CD1c-positive myeloid dendritic cell (primary cell): Measurements from ENCODE around the gene NRIP3.

Experiments used
- DNase-seq: peaks from one replicate; pipeline ENCODE4 v3.0.0-alpha.2; 2016; ENCODE audit errors: extremely low spot score

The NRIP3 gene

DNA sequence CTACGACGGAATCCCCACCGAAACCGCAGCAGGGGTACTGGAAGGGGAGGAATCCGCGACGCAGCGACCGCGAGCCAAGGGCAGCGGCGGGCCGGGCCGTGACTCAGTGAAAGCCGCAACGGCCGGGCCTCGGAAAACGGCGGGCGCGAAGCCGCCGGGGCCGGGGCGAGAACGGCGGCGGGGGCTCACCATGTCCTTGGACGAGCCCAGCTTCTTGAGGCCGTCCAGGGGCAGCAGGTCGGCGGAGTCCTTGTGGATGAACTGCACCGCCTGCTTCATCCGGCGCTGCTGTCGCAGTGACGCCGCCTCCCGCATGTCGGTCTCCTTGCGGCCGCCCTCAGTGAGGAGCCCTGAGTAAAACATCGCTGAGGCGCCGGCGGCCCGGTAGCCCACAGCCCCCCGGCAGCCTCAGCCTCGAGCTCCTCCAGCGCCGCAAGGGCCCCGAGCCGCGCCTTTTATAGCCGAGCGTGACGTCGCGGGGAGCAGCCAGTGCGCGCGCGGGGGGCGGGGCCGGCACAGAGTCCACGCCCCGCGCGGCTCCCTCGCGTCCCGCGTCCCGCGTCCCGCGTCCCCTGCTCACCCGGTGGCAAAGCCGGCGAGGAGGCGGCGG lies at the start of gene NRIP3:
TSS of gene NRIP3 (minus strand) at position 429 of the 610 bp plus-strand sequence. CDS start at position 363, 66 bp downstream.
- DNase-seq, result peak; percentile 83

DNA sequence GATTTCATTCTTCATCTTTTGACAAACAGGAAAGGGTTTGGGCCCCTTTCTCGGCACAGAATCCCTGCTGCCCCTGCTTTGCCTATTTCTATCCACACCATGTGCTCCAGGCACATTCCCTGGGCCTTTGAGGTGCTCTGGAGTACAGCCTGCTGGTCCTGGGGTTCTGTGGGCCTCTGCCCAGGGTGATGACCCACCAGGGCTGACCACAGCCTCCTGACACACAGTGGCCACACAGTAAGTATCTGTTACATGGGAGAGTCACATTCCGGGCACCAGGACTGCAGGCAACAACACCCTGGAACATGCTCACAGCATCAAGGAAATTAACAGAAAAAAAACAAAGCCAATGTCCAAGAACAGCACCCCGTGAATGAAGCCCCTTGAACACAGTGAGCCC lies 48.5 kb upstream of the NRIP3 start:
- no peak for DNase-seq

DNA sequence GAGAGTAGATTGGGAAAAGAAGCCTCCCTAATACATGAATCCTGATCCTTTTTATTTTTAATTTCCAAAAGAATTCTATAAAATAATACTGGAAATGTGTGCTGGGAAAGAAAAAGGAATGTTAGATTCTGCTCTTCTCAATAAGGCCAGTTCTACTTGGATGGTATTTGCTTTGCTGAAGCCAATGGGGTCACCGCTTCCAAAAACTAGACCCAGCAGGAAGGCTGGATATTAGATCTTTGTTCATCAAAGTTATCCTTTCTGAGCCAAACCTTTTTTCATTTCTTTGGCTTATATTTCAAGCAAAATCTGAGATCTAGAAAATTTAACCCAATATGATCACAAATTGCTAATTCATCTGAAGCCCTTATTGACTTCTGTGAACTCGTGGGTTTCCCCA lies 46.2 kb upstream of the NRIP3 start:
- DNase-seq, result no peak

DNA sequence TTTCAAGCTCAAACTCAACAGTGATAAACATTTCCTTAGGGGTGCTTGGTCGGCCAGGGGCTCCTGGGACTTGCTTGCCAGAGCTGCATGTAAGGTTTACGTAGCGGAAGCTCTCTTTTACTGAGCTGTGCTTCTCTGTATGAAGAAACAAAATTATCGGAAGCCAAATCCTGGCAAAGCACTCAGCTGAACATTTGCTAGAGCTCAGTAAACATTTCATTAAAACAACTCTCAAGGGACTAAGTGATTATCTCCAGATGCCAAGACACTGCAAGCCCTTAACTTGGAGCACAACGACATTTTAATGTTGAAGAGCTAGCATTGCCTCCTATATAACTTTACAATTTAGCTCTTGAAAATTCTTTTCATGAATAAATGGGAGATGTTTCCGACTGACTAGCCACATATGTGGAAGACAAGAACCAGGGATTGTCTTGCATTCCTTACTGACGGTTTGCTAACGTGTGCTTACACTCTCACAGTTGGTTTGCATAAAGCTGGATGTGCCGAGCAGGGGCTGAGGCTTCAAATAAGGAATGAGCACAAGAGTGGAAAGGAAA lies 44.2 kb upstream of the NRIP3 start:
- no peak for DNase-seq

DNA sequence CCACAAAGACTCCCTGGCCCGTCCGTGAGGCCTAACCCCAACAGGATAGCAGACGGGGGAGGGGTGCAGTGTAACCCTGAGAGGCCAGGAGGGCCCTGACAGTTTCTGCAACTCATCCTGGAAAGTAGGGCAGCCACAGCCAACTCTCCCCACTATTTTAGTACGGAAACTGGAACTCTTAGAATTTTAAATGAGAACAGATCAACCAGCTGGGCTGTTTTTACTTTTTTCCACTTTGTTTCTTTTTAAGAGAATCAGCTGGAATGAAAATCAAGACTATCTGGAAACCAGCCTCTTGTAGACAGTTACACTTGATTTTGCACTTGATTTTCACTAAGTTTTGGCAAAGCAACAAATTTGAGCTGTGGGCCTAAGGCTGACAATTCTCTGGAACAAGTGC lies 42.7 kb upstream of the NRIP3 start:
- no peak for DNase-seq

DNA sequence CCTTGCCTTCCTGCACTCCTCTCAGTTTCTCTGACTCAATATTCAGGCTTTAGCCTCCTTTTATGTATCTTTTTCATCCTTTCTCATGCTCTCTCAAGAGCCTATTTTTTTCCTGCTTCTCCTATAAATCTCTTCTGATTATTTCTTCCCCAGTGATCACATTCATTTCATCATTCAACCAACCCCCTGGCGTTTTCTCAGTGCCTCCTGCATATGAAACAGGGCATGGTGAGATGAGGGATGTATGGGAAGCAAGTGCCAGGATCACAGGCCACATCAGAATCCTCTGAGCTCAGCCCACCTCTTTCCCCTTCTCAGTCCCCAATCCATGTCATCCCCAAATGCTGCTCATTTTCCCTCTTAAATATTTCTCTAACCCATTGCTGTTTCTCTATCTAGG lies 38.7 kb upstream of the NRIP3 start:
- DNase-seq, result no peak

DNA sequence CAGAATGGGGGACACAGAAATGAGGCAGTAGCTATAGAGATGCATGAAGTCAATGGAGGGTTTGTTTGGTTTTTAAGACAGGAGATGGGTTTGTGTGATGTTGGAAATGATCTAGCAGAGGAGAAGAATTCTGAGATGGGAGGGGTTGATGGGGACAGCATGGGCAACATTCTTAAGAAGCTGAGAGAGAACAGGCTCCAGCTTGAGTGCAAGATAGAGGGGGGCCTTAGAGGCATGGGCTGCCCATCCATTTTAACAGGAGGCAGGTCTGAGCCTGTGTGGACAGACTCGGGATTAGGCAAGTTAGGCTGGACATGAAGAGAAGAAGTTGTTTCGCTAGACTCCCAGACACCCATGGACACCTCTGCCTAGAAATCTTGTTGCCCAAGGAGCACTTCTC lies 37.9 kb upstream of the NRIP3 start:
- DNase-seq, result no peak

DNA sequence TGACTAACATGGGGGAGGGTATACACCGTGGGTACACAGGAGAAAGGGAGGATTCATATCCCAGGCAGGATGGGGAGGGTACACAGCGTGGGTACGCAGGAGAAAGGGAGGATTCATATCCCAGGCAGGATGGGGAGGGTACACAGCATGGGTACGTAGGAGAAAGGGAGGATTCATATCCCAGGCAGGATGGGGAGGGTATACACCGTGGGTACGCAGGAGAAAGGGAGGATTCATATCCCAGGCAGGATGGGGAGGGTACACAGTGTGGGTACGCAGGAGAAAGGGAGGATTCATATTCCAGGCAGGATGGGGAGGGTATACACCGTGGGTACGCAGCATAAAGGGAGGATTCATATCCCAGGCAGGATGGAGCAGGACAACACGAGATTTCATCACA lies 36.6 kb upstream of the NRIP3 start:
- DNase-seq, result no peak

DNA sequence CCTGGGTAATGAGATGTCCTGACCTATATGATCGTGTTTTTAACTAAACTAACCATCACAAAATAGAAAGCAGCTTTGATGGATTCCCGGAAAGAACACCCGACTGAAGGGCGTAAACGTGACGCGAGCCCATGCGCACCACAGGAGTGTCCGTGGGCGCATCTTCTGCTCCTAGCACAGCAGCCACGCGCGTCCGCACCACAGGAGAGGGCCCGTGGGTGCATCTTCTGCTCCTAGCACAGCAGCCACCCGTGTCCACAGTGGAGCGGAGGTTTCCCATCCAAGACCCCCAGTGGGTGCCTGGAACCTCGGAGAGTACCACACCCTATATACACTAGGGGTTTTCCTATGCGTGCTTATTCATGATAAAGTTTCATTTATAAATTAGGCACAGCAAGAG lies 36.1 kb upstream of the NRIP3 start:
- no peak for DNase-seq

DNA sequence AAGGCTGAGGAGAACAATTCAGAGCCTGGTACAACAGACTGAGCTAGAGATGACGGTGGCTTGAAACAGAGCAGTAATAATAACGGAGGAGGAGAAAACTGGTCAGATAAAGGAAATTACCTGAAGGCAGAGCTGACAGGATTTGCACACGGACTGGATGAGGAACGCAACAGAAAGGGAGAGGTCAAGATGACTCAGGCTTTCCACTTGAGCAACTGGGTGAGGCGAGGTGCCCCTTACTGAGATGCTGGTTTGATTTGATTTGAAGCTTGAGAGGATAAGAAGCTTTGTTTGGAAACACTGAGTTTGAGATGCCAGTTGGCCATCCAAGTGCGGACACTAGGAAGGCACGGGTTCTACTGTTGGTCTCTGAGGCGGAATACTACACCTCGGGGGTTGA lies 35.4 kb upstream of the NRIP3 start:
- DNase-seq, result no peak

DNA sequence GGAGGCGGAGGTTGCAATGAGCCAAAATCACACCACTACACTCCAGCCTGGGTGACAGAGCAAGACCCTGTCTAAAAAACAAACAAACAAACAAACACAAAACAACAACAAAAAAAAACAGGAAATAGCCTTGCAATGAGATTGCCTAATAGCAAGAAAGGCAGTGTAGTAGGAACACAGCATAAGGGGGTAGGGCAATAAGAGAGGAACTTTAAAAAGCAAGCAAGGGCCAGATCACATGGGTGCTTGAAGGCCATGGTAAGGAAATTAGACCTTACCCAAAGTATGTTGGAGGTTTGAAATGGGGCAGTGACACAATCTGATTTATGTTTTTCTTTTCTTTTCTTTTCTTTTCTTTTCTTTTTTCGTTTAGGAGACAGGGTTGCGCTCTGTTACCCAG lies 34.7 kb upstream of the NRIP3 start:
- peak; percentile 56 for DNase-seq

DNA sequence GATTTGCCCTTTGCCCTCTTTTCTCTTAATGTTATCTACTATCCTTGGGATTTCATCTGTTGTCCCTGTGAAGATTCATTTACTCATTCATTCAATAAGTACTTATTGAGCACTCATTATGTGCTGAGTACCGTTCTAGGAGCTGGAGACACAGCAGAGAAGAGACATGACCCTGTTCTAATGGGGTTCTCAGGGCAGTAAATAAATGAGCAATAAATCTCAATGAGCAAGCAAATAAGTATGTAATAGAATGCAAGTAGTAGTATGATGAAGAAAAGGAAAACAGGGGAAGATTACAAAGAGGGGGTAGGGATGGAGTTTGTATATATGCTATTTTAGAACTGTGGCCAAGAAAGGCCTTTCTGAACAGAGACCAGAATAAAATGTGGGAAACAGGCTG lies 34.2 kb upstream of the NRIP3 start:
- no peak for DNase-seq

DNA sequence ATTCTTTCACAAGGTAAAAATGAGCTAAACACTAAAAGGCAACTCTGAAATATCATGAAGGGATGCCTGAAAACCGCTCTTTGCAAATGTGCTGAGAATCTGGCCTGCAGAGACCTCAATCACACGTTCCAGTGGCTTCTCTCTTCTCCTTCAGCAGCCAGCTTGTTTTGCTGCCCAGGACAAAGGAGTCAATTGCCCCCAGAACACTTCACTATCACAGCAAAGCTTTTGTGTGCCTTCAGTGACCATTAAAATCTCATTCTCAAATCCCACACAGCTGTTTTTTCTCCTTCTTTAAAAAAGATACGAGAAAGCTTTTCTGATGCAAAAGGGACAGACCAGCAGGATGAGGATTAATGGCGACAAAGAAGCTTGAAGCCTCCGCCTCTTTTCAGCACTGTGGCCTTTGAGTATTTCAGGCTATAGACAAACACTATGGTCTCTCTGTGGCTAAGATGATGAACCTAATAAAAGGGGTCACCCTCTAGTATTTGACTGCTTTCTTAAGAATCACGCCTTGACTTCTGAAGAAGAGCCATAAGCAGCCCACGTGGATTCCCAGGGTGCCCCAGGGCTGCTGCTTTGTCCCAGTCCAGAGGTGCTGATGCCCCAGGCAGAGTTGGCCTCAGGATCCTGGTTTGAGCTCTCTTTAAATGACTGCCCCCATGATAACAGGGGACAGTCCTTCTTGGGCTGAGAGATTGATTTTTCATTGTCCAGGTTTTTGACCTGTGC lies 33.4 kb upstream of the NRIP3 start:
- no peak for DNase-seq

DNA sequence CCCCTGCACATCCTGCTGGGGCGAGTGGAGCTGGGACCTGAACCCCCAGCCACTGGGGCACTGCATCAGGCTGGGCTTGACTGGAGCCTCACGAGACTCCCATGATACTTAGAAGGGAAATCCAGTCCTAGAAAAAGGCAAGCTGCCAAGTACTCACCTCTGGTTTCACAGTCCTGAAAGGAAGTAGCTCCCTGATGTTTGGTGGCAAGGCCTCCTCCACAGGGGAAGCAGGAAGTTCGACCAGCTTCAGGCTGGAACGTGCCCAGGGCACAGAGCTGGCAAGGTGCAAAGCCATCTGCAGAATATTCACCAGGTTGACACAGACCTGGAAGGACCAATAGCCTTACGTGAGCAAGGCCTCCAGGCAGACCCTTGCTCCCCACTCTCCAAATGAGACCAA lies 26.8 kb upstream of the NRIP3 start:
- DNase-seq, result no peak

DNA sequence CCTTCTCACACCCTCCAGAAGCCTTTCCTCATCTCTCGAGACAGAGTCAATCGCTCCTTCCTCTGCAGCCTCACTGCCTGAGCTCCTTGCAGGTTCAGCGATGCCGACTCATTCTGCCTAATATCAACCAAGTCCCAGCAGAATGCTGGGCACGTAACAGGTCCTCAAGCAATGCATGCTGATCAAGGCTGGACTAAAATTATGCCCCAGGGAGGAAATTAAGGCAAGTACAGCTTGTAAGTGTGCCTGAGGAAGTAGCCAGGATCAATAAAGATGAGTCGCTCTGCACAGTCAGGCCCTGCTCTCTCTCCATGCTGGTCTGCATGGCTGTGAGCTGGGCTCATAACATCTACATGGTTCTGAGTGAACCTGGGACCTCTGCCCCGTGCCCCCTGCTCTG lies 25.6 kb upstream of the NRIP3 start:
- no peak for DNase-seq

DNA sequence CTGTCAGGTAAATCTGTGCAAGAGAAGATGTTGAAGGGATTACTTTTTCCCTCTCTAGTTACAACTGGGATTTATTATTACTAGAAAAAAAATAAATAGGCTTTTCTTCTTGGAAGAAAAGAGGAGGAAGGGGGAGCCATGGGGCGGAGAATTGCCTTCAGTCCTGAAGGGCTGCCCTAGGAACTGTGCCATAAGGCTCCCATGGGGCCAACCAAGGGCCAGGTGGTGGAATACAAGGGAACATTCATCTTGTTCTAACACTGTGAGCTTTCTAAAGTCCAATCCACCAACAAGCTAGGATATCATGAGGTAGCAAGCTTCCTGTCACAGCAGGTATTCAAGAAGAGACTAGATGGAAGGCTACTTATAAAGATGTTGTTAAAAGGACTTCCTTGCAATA lies 24.8 kb upstream of the NRIP3 start:
- DNase-seq, result no peak

DNA sequence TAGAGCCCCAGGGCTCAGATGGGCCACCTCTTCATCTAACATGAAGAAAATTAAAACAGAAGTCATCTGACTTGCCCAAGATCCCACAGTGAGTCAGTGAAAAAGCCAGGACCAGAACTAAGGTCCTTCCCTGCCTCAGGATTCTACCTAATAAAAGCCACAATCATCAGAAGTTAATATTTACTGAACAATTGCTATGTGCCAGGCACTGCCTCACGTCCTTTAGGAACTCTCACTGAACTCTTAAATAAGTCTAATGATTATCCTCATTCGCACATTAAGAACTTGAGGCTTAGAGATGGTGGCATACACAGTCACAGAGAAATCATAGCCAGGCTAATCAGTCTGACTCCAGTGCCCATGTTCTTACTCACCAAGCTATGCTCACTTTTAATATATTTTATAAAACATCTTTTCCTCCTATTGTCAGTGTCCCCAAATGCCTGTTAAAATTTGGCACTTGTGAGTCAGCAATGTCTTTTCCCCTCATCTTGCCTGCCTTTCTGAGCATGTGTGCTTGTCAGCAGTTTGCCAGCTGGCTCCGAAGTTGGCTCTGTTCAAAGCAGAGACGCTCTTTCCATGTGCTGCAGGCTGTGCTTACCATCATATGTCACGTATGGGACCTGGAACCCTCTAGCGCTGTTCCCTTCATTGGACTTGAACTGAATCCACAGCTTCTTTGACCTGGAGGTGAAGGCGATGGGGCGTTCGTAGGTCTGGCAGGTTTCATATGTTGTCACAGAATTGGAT lies 21.5 kb upstream of the NRIP3 start:
- no peak for DNase-seq

DNA sequence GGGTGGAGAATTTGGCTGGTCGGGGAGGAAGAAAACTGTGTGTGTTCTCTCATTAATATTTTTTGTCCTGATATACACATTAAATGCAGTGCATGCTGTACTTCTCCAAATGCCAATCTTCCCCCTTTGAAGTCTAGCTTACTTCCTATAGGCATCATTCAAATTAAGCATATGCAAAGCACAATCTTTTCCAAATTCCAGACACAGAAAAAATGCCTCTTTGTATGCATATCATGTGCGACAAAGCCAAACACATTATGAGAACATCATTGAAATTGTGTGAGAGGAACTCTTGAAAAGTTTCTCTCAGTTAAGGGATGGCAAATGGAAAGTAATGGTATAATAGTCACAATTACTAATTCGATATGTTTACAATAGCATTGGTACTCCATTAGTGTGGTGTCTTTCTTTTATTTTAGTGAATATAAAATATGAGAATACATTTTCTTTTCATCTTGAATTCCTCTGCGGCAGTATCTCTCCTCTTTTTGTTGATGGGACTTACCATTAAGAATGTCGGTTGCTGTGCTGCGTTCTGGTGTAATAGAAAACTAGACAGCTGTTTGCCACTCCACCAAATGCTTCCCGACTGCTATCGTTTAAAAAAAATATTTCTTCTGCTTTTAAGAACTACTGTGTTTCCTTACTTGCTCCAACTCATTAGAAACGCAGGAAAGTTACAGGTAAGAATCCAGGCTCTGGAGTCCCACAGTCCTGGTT lies 19.3 kb upstream of the NRIP3 start:
- peak; percentile 12 for DNase-seq

DNA sequence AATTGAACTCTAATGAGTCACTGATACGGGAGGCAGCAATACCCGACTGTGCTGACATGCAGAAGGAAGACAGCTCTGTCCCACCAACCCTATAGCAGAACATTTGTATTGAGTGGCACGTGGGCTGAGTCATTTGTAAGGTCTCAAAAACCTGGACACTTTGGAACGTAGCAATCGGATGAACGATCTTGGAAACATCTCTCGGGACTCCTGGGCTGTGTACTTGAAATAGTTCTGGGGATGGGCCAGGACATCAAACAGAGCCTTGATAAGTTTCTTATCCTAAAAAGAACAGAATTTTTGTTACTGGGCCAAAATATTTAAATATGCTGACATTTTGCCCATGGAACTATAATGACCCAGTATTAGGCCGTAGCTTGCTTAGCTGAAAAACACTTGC lies 17.1 kb upstream of the NRIP3 start:
- no peak for DNase-seq

DNA sequence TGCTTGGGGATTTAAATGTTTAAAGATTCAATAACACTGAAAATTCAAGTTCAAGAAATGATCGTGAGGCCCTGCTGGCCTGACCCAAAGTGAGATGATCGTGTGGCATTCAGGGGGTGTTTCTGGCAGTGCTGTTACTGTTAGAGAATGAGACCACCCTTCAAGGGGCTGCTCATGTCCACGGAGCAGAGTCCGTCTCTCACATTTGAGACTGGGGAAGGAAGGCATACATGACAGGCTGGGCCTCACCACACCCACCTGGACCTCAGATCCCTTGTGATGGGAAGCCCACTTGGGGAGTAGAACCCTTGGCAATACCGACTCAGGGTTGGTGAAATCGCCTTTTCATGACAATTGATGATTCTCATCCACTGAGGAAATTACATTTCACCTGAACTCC lies 16.1 kb upstream of the NRIP3 start:
- no peak for DNase-seq

DNA sequence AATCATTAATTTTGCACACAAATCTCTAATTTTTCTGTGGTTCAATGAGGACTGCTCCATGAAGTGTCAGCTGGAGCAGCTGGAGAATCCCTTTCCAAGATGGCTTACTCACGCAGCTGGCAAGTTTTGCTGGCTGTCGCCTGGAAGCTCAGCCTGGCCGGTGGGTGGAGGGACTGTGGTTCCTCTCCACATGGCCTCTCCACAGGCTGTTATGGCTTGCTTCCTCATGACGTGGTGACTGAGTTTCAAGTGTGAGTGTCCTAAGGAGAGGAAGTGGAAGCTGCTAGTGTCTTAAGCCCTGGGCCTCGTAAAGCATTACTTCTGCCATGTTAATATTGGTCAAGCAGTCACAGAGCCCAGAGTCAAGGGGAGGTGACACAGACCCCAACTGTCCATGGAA lies 14.0 kb upstream of the NRIP3 start:
- peak; percentile 93 for DNase-seq
